Glomerular visceral epithelial cell (primary cell): ENCODE data around the gene FIGNL1.

Source experiments
- DNase-seq: peaks from one replicate; pipeline ENCODE4 v3.0.0-alpha.2; 2016; ENCODE audit errors: extremely low spot score

The FIGNL1 gene, protein sequence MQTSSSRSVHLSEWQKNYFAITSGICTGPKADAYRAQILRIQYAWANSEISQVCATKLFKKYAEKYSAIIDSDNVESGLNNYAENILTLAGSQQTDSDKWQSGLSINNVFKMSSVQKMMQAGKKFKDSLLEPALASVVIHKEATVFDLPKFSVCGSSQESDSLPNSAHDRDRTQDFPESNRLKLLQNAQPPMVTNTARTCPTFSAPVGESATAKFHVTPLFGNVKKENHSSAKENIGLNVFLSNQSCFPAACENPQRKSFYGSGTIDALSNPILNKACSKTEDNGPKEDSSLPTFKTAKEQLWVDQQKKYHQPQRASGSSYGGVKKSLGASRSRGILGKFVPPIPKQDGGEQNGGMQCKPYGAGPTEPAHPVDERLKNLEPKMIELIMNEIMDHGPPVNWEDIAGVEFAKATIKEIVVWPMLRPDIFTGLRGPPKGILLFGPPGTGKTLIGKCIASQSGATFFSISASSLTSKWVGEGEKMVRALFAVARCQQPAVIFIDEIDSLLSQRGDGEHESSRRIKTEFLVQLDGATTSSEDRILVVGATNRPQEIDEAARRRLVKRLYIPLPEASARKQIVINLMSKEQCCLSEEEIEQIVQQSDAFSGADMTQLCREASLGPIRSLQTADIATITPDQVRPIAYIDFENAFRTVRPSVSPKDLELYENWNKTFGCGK

DNA sequence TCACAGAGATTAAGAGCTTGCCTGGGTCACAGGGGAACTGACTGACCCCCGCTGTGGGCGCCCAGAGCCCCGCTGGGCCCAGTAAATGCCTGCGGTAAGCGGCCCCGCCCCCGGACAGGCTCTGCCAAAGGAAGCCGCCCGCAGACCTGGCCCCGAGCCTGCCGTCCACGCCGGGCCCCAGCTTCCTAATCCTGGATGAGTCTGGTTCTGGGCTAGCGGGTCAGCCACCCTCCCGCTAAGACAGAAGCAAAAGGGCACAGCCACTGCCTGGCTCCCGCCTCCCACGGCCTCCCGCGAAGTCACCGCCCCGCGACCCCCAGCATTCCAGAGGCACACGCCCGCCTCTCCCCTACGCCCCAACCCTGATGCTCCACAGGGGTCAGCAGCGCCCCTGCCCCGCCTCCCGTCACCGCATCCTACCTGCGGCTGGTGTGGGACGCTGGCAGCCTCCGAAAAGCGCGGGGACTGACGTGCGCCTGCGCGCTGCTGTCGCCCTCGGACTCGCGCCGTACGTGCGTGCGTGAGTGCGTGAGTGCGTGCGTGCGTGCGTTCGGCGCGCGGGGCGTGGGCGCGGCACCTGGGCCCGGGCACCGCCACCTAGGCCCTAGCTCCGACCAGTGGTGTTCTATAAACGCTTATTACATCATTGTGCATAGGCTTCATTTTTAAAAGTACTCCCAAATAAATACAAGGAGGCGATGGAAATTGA lies at the start of gene FIGNL1:
Gene FIGNL1 (minus strand): TSS at position 470 of the 709 bp plus-strand sequence. CDS start 3,063 bp downstream, outside the sequence.
- peak; percentile 81 for DNase-seq

DNA sequence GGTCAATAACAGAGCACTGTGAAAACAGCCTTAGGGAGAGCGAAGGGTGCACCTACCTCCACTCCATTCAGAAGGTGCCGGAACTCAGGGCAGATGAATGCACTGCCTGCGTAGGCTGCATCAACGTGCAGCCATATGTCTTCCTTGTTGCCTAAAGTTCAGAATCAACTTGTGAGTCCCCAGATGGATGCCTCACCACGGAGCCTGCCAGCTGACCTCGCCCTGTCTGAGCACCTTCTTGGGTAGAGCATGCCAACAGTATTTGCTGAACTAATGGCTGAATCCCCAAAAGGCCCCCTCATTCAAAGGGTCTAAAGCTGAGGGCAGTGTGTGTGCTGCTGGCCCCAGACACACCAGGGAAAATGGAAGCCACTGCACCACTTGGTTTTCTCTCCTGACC lies 48.9 kb upstream of the FIGNL1 start:
- DNase-seq = no peak

DNA sequence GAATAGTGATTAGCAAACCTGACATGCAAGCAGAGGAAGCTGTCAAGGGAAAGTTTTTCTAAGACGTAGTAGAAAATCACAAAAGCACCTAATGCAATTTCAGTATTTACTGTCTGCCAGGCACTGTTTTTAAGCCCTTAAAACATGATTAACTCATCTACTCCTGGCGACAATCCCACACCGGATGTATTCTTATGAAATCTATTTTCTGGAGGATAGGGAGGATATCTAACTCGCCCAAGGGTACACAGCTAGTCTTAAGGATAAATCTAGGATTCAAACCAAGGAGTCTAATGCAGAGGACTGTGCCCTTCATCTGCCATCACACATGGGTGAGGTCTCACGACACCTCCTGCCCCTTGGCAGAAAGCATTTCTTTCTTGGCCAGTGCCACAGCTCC lies 47.8 kb upstream of the FIGNL1 start:
- DNase-seq = no peak

DNA sequence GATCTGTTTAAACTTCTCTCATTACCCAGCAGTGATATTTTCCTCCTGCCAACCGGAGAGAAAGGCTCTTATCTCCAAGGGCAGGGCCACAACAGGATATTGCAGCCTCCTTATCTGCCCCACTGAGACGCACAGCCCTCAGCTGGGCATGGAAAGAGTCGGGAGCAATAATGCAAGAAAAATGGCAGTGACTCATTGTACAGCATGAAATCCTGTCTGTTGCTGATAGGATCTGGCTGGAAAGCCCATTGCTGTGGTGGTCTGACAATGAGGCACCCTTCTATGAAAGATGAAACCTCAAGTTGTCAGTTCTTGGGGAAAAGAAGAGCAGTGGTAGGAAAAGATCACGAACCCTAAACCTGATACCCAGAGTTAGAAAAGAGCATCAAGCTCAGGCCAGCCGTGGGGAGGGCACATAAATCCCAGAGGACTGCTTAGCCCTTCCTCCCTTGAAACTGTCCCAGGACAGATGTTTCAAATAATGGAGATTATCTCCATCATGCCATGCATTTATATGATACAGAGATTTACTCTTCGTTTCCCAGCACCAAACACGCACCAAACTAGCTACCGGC lies 47.0 kb upstream of the FIGNL1 start:
- DNase-seq = no peak

DNA sequence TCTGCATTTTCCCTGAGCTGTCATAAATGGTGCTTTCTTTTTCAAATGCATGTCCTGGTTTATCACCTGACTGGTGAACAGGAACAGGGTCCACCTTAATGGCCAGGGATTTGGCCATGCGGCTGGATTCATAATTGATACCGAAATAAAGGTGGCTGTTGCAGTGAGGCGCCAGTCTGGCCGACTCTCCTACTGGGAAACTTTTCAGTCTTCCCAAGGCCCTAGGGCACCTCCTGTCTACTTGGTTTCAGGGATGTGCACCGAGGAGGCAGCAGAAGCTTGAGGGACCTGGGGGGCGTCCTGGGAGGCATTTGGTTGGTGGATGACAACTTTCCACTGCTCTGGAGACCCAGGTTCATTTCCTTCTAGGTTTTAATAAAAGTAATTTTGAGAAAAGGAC lies 46.4 kb upstream of the FIGNL1 start:
- DNase-seq = no peak

DNA sequence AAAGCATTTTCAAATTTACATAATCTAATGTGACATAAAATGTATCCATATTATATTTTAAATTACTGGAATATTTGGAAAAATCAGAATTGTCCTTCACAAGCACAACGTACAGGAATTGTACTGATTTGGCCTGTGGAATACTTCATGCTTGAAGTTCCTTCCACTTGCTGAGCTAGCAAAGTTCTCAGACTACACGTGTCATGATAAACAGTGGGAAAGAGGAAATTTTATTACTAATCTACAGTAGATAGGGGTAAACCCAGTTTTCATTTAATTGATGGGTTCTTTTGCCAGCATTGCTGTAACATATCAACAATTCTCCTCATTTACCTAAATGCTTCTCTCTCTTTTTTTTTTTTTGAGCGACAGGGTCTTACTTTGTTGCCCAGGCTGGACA lies 45.6 kb upstream of the FIGNL1 start:
- no peak for DNase-seq

DNA sequence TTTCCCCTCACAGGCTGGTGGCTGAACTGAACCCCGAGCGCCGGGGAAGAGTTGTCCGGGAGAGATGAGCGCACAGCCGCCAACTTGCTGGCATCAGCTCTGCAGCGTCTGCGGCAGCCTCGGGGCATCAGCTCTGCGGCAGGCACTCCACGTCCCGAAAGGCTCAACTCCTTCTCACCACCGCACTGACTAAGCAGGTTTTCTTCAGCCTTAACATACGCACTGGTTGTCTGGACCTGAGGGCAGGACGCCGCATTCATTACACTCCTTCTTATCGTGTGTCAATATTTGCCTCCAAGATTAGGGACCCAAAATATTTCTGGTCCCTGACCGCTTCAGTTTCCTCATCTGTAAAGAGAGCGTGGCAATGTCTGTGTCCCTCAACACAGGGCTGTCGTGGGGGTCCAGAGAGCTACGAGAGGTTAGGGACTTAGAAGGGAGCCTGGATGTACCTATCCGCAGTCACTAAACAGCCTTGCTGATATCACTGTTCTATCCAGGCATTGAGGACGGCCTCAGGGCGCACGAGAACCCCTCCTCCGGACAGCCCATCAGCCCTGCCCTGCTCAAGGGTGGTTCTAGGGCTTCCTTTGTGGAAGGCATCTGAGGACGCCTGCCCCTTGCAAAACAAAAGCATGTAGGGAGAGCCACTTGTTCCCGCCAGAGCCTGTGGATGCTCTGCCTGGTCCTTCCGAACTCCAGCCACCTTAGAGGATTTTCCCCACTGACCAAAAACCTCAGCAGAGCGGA lies 42.8 kb upstream of the FIGNL1 start:
- no peak for DNase-seq

DNA sequence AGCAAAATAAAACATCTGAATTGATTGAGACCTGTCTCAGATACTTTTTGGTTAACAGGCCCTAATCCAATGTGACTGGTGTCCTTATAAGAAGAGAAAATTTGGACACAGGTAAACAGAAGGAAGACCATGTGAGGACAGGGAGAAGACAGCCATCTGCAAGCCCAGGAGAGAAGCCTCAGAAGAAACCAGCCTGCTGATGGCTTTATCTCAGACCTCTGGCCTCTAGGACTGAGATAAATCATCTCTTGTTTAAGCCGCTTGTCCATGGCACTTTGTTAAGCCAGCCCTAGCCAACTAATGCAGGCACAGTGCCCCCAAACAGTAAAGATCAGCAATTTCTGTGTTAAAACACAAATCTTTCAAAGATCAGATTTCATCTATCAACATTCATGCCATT lies 41.8 kb upstream of the FIGNL1 start:
- DNase-seq = no peak

DNA sequence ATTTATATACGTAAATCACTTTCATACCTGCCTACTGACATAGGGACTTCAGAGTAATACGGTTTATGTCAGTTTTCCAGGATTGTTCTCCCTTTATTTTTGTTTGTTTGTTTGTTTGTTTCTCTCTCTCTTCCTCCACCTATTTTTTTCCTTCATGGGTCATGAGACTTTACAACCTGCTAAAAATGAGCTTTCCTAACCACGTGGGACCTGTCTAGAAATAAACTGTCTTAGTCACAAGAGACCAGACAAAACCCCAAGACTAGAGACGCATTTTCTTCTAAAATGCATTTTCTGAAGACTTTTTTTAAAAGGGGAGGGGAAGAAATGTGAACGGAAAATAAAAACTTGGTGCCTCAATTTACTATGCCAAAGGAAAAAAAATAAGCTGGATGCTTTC lies 41.1 kb upstream of the FIGNL1 start:
- no peak for DNase-seq

DNA sequence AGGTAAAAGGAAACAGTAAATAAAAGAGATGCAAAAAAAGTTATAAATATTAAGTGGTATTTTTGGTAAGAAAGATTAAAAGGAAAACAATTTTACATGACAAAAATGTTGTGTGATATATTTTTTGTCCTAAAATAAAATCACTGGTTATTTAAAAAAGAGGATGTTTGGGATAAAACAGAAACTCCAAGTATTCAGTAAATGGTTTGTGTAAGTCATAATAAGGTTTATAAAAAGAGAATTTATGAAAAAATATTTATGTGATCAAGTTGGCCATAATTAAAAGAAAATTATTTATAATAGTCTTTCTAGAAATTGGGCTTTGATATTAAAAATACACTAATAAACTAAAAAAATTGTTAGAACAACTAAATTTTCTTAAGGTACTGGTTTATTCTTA lies 38.2 kb upstream of the FIGNL1 start:
- DNase-seq = no peak

DNA sequence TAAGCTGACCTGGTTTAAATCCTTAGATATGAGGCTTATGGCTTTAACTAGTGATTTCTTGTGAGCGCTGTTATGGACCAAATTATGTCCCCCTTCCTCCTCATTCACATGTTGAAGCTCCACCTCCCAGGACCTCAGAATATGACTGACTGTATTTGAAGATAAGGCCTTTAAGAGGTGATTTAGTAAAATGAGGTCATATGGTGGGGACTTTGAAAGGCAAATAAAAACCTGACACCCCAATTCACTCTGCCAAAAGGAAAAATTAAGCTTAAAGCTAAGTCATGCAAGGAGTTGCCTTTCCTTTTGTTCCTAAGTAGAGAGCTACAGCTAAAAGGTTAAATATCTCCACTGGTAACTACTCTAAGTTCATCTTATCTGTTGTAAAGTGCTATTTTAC lies 36.4 kb upstream of the FIGNL1 start:
- DNase-seq = no peak

DNA sequence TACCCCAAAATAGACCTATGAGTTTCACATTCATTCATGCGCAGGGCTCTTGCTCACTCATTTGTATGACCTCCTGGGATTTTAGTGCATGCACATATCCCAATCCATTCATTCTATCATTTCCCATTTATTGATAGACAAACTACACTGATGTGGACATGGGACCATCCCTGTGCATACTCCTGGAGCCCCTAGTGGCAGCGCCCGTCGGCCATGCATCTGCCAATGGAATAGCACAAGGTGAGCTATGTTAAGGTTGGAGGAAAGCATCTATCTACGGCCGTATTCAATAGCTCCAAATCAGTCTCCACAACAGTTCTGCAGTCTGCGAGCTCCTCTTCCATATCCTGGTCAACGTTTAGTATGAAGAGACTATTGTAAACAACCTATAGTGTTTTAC lies 31.7 kb upstream of the FIGNL1 start:
- DNase-seq = no peak

DNA sequence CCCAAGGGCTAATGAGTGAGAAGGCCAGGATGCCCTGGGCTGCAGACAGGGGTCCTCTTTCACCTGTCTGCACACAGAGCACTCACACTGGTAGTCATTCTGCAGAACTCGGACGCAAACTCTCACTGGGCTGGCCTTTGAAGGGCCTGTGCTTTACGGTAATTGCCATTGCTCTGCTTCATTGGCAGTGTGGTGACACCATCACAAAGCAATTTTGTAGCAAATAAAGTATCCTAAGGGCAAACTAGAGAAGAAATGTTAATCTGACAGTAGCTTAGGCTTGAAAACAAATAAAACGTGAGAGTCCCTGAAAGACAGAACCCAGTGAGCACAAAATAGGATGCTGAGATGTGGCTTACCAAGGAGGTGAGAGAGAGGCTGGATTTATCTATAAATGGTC lies 30.6 kb upstream of the FIGNL1 start:
- DNase-seq = no peak

DNA sequence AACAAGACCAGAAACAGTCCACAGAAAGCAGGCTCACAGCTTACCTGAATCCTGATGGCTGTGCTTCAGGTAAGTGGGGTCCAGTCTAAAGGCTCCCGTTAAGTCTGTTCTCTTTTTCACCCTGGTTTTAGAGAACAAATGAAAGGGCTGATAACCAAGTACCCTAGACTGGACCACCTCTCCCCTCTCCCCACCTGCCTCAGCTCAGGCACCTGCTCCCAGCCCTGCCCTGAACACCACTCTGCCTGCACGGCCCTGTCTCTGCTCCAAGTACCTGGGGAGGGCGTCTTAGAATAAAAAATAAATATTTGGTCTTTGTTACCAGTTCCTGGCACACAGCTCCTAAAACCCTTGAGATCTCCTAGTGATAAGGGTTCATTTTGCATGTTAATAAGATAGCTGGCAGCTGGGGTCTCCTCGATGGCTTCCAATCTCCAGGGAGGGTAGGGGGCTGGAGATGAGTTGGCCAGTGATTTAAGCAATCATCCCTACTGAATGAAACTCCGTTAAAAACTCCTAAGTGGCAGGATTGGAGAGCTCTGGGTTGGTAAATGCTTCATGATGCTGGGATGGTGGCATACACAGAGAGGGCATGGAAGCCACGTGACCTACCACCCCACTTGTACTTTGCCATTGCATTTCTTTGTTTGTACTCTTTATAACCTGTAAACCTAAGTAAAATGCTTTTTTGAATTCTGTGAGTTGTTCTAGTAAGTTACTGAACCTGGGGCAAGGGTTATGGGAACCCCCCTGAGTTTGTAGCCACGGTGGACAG lies 29.8 kb upstream of the FIGNL1 start:
- no peak for DNase-seq

DNA sequence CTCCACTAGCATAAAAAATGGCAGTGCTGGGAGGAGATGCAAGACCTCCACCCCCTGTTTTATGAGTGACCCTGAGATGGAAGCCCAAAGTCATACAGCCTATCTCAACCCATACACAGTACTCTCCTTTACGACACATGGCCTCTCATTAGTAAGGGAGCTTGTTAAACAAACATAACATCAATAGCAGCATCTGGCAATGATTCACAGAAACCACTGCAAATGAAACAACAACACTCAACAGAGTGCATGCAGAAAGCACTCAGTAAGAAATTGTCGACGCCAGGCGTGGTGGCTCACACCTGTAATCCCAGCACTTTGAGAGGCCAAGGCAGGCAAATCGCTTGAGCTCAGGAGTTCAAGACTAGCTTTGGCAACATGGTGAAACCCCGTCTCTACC lies 27.5 kb upstream of the FIGNL1 start:
- no peak for DNase-seq

DNA sequence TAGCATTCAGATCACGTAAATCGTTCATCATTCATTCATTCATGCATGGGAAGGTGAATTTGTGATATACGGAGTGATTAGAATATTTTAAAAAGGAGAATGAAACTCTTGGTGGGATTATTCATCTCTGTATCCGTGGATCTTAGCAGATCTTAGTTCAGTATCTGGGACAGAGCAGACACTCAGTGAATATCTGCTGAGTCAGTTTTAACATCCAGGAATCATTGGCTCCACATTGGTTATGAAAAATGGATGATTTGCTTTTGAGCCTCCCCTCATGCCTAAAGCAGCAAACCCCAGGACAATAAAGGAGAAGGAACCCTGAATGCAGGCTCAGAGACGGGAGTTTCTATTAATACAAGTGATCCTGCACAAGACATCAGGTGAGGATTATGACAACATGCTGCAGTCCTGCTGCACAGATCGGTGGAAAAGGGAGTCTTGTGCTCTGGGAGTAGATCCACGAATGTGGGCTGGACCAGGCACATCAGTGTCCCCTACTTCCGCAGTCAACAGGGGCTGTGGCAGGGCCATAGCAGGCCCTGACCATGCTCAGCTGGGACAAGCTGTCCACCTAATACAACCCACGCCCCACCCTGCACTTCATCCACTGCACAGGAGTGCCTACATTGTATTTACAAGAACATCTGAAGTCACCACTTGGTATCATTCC lies 26.9 kb upstream of the FIGNL1 start:
- DNase-seq = no peak

DNA sequence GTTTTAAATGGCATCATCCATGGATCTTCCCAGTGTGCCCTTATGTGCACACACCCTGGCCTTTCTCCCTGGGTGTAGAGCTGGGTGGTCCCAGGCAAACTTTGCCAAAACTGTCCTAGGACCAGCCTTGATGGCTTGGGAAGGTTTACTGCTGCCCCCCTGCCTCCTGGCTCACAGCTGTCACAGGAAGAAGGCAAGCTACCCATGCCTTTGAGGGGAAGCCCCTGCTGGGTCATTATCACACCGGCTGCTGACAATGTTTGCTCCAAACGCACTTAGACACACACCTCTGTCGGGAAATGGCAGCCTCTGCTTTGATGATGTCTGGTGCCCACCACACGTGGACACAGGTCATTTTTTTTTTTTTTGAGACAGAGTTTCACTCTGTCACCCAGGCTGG lies 25.2 kb upstream of the FIGNL1 start:
- DNase-seq = no peak

DNA sequence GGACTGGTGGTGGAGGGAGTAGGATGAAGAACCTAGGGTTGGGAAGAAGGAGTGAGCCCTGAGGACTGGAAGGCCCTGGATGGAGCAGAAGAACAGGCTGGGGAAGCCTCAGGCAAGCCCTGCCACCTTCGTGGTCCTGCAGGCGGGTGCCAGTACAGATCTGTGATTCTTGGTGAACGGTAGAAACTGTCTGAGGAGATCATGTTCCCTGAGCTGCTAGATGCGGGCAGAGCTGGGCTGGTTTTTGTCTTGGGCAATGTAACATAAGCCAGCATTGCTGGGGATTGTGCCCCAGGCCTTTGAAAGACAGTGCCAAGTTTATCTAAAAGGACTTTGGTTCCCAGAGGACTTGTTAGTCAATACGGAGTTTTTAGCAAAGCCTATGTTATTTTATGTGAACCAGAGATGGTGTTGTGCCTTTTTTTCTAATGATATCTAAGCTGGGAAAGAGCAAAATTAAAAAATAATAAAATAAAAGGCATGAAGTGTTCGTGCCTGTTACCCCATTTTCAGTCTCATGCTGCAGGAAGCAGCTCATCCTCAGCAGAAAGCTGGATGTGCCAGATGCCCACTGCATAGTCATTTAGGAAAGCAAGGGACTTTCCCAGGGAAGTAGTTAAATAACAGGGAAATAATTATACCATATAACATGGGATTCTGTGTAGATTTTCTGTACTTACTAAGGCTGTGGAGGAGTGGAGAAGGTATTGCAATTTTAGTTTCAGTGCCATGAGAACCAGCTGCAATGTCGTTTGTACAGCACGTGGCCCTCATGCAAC lies 24.4 kb upstream of the FIGNL1 start:
- no peak for DNase-seq

DNA sequence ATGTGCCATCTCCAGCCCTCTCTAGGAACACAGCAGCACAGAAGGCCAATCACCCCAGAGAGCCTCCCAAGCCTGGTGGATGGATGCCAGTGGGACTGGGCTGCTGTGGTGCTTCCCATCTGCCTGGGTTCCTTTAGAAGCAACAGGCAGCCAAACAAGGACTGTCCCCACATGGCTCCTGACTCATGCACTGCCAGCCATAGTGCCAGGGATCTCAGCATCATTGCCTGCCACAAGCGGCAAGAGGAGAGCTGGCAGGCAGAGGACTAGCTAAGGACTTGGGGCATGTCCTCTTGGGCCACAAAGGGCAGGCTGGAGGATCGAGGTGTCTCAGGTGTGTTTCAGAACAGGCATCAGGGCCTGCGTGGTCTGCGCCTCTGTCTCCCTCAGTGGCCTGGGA lies 23.4 kb upstream of the FIGNL1 start:
- DNase-seq = no peak

DNA sequence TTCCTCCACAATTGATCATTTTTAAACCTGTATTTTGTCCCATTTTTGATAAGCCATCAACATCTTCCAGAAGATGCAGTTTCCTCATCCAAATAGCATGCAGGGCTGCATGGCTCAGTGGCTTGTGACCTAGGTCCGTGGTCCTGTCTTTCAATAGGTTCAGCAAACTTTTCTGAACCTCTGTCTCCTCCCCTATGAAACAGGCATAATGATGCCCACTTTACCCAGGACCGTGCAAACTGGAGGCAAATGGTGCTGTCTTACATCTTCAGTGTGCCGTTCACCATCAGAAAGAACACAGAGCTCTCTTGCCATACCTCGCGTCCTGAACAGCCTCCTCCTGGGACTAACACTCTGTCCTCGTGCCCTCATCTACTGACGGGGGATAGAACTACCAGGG lies 22.3 kb upstream of the FIGNL1 start:
- no peak for DNase-seq
